Measurements from ENCODE around the gene SCO2.

Gene SCO2

DNA sequence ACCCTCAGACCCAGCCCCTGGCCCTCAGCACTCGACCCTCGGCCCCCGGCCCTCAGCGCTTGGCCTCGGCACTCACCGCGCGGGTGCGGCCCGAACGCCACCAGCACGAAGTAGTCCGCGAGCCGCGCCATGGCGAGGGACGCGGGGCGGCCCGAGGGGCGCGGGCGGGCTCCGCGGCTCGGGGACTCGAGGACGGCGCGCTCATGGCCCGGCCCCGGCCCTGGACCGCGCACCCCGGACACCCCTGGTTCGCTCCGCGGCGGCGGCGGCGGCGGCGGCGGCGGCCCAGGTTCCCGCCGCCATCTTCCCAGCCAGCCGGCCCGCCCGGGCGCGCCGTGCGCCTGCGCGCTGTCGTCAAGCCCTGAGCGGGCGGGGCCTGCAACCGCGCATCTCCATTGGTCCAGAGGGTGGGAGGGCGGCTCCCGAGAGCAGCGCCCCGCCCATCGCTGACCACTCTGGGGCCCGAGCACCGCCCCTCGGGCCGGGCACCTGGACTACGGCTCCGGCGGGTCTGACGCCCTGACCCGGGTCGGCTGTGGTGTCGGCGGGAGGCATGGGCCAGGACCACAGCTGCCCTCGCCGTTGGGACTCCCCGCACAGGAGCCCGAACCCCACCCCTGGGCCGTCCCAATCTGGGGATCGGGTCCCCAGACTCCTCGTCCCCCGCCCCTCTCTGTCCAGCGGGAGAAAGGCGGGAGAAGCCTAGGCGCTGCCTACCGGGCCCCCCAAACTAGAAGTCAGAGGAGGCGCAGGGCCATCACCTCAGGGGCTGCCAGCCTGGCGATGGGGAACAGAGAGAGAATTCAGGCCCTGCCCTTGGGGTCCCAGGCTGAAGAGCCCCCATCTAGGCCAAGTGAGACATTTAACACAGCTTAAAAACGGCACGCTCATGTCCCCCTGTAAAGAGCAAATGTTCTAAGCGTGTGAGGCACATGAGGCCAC lies 50.4 kb downstream of the SCO2 start, which contains the start of gene SBF1:
SBF1 (minus strand) TSS at position 326 of the 942 bp plus-strand sequence; CDS start at position 131, 195 bp downstream.
- DNase-seq (ENCODE audit: low read depth), result peak; percentile 79

DNA sequence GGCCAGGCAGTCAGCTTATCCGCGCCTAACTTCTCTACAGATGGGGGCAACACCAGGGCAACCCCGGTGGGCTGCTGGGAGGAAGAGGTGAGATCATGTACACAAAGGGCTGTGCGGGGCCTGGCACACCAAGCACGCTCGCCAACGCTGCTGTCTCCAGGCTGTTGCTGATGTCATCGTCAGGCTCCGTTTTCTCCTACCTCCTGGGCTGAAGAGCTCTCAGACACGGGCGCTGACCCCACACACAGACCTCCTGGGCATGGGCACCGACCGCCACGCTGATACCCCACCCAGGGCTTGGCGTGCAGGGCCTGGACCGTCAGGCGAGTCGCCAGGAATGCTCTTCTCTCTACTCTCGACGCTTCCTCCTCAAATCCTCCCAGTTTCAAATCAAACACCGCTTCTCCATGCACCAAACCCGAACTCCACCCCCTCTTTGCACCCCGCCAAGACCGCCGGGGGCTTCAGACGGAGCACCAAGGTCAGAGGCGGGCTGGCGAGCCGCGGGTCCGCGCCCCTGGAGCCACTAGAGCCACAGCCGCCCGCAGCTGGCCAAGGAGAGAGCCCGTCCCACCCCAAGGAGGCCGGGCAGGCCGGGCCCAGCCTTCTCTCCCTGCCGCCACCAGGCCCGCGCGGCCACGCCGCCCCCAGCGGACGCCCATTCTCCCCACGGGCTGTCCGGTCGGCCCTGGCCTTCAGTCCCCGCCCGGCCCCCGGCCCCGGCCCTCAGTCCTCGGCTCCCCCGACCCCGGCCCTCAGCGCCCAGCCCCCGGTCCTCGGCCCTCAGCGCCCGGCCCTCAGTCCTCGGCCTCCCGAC lies 51.3 kb downstream of the SCO2 start:
- DNase-seq (ENCODE audit: low read depth), result no peak
